PFSK-1 (cell line): Measurements from ENCODE around the gene NRP2.

ENCODE experiments used
- FOXP2 ChIP-seq: optimal IDR thresholded peaks from 2 replicates; pipeline ENCODE3; 2011; ENCODE audit warnings: borderline replicate concordance, control low read depth, inconsistent platforms; ENCODE audit not compliant: insufficient read depth; ENCODE audit errors: extremely low read length, extremely low read depth
- POLR2AphosphoS5 ChIP-seq: IDR thresholded peaks from 2 replicates; pipeline ENCODE4 v1.6.1; 2012; ENCODE audit warnings: low read depth, mild to moderate bottlenecking, control low read depth, low read length, moderate library complexity
- REST ChIP-seq, 2 experiments: IDR thresholded peaks; 2 replicates each; pipeline versions ENCODE4 v1.6.1 to v1.8.0; 2011 to 2012; ENCODE audit warnings: low read depth in 2 of 2, low read length in 2 of 2, control low read depth in 1 of 2, inconsistent platforms in 1 of 2, mild to moderate bottlenecking in 1 of 2, moderate library complexity in 1 of 2; ENCODE audit not compliant: insufficient read depth in 1 of 2
- SIN3A ChIP-seq: IDR thresholded peaks from 2 replicates; pipeline ENCODE4 v1.6.1; 2012; ENCODE audit warnings: mild to moderate bottlenecking, low read length, moderate library complexity, borderline replicate concordance; ENCODE audit not compliant: insufficient read depth
- TAF1 ChIP-seq: IDR thresholded peaks from 2 replicates; pipeline ENCODE4 v1.6.1; 2012; ENCODE audit warnings: low read length, control low read depth, borderline replicate concordance; ENCODE audit not compliant: insufficient read depth

- TF ChIP-seq POLR2AphosphoS5 (no peak), REST (IDR thresholded peaks at IDR 0.05; ENCODE audit: insufficient read depth in 1 of 2, low read depth in 2 of 2, low read length in 2 of 2) (no peak), SIN3A (no peak), TAF1 (no peak), FOXP2 (no peak)
Measured at GRCh38 chr2:205709319-205709718, 27.0 kb downstream of the NRP2 start.
